GM06990 (cell line): Measurements from ENCODE around the gene TBC1D5.
A peak's percentile ranks its signal among the peaks of the same experiment; 100 is the strongest.

Experiments
- DNase-seq: peaks from one replicate; pipeline ENCODE4 v3.0.0-alpha.2; 2011; ENCODE audit not compliant: insufficient read length; ENCODE audit errors: extremely low read depth
- H3K27me3 ChIP-seq: replicated peaks from 2 replicates; pipeline ENCODE4 v1.6.0; 2011; ENCODE audit warnings: low read length; ENCODE audit not compliant: control insufficient read depth, insufficient read depth
- H3K36me3 ChIP-seq: 2 replicates; pipeline ENCODE4 v1.5.1; 2011; ENCODE audit warnings: low read length; ENCODE audit not compliant: control insufficient read depth, insufficient read depth
- H3K4me3 ChIP-seq: replicated peaks from 2 replicates; pipeline ENCODE4 v1.5.1; 2011; ENCODE audit warnings: low read depth, mild to moderate bottlenecking, control low read depth, low read length
- CTCF ChIP-seq: IDR thresholded peaks from 2 replicates; pipeline ENCODE4 v1.5.1; 2011; ENCODE audit warnings: low read length, control low read depth, mild to moderate bottlenecking, inconsistent platforms; ENCODE audit not compliant: insufficient read depth, poor library complexity, severe bottlenecking

TBC1D5 gene

GRCh38 chr3:17745301-17745700, 2.9 kb upstream of the TBC1D5 start:
- no peaks in the 10 kb centered on the region for H3K36me3 ChIP-seq
- no peak for TF ChIP-seq CTCF
- no peak for DNase-seq
- H3K4me3 ChIP-seq = no peak overlapping the region
- no peaks in the 10 kb centered on the region for H3K27me3 ChIP-seq

GRCh38 chr3:17744693-17745092, 2.3 kb upstream of the TBC1D5 start:
- DNase-seq = no peak
- no peak overlapping the region for H3K4me3 ChIP-seq
- no peaks in the 10 kb centered on the region for H3K36me3 ChIP-seq
- no peak for TF ChIP-seq CTCF
- H3K27me3 ChIP-seq = no peaks in the 10 kb centered on the region

DNA sequence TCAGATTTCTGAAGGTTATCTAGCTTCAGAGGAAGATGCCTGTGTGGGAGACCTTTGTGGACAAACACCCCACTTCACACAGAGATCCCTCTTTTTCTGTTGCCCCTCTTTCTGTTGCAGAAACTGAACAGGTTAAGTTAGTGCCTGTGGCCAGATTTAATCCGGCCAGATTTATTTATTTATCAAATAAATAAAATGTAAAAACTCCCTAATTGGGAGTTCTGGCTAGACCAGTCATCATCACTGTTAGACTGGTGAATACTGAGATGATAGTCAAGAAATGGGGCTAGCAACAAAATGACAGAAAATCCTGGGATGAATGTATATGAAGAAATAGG, 1.2 kb upstream of the TBC1D5 start:
- peak overlapping the region; percentile 71 for H3K4me3 ChIP-seq
- no peaks in the 10 kb centered on the region for H3K27me3 ChIP-seq

DNA sequence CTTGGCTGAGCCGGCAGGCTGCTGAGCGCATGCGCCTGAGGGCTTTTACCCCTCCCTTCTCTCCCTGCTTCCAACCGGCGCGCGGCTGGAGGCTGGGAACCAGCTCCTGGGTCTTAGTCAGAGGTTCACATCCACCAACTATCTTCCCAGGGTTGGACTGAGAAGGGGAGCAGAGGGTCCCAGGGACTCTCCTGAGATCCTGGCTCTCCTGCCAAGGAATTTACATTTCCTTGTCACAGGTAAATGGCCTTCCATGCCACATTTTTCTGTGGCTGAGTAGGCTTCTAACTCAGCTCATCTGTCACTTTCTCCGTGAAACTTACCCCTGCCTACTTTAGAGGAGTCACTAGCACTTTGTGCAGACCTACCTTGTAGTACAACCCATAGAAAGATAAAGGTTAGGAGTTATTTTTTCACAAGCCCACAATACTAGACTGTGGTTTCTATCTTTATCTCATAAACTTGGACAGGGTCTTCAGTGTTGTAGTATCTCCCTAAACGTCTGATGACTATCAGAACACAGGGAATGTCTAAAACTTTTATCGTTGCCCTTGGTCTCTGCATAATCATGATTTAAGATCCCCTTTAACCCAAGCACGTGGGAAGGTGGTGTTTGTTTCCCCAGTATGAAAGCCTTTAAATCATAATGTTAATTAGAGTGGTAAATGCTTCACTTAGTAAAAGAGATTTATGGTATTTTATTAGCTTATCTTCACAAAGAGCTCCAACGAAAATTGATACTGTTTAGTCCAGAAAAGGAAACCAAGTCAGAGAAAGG, 638 bp upstream of the TBC1D5 start:
- Histone ChIP-seq H3K27me3 (no peaks in the 10 kb centered on the region), H3K36me3 (no peaks in the 10 kb centered on the region), H3K4me3 (peak overlapping the region; percentile 71)
- DNase-seq = no peak
- TF ChIP-seq CTCF = no peak

More for the DNA sequence above, 1.2 kb upstream of the TBC1D5 start:
- DNase-seq = no peak
- no peaks in the 10 kb centered on the region for H3K36me3 ChIP-seq
- TF ChIP-seq CTCF = no peak

- Histone ChIP-seq H3K36me3 (no peaks in the 10 kb centered on the region), H3K4me3 (peak overlapping the region; percentile 82), H3K27me3 (no peaks in the 10 kb centered on the region)
- TF ChIP-seq CTCF = no peak
- no peak for DNase-seq
Measured at GRCh38 chr3:17741621-17742101, 770 bp downstream of the TBC1D5 start.
